KBM-7 (cell line): ENCODE data around the gene SMG7.
"Not testable (repeated sequence)": the region's sequence is repeated elsewhere in the genome, so short reads cannot be mapped to it uniquely, and the experiment has no call there.

Source experiments
- DNase-seq: peaks from one replicate; pipeline ENCODE4 v3.0.0-alpha.2; 2015
- in situ Hi-C: fragments of 300-500 bp; cut with MboI; formaldehyde crosslinking; loops from 2 replicates; pipeline ENCODE4 v1.14.3; 2020; ENCODE audit warnings: low sequenced_read_pairs, low pct_unique_long_range_greater_than_20kb, mixed read lengths

The SMG7 gene, protein sequence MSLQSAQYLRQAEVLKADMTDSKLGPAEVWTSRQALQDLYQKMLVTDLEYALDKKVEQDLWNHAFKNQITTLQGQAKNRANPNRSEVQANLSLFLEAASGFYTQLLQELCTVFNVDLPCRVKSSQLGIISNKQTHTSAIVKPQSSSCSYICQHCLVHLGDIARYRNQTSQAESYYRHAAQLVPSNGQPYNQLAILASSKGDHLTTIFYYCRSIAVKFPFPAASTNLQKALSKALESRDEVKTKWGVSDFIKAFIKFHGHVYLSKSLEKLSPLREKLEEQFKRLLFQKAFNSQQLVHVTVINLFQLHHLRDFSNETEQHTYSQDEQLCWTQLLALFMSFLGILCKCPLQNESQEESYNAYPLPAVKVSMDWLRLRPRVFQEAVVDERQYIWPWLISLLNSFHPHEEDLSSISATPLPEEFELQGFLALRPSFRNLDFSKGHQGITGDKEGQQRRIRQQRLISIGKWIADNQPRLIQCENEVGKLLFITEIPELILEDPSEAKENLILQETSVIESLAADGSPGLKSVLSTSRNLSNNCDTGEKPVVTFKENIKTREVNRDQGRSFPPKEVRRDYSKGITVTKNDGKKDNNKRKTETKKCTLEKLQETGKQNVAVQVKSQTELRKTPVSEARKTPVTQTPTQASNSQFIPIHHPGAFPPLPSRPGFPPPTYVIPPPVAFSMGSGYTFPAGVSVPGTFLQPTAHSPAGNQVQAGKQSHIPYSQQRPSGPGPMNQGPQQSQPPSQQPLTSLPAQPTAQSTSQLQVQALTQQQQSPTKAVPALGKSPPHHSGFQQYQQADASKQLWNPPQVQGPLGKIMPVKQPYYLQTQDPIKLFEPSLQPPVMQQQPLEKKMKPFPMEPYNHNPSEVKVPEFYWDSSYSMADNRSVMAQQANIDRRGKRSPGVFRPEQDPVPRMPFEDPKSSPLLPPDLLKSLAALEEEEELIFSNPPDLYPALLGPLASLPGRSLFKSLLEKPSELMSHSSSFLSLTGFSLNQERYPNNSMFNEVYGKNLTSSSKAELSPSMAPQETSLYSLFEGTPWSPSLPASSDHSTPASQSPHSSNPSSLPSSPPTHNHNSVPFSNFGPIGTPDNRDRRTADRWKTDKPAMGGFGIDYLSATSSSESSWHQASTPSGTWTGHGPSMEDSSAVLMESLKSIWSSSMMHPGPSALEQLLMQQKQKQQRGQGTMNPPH

DNA sequence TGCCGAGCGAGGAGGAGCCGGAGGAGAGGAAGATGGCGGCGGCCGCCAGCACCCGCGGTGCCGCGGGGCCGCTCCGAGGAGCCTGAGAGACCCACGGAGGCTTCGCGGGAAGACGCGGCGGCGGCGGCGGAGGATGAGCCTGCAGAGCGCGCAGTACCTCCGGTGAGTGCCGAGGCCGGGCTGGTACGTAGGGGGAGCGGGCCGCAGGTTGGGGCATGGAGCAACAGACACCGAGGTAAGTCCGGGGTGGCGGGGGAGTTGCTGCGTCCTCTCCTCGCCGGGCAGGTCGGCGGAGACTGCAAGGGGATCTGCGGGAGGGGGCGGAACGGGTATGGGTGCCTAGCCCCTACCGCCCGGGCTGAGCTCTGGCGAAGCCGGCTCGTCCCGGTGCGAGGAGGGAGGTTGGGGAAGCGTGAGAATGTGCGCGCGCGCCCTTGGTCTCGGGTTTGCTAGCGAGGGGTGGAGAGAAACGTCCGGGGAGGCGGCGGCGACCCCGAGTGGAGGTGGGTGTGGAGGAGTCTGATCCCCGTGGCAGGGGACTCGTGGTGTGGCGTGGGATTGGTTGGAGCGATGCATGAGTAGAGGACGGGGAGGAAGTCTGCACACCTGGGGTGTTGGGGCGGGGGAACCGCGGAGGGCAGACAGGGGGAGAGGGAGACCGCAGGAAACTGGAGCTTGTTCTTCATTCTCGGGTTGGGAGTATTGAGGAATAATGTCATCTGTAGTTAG, at the start of gene SMG7:
SMG7 (plus strand) TSS at position 12 of the 729 bp plus-strand sequence; CDS start at position 134, 122 bp downstream.
- in situ Hi-C loops: no loop called here
- DNase-seq: peak; percentile 69

DNA sequence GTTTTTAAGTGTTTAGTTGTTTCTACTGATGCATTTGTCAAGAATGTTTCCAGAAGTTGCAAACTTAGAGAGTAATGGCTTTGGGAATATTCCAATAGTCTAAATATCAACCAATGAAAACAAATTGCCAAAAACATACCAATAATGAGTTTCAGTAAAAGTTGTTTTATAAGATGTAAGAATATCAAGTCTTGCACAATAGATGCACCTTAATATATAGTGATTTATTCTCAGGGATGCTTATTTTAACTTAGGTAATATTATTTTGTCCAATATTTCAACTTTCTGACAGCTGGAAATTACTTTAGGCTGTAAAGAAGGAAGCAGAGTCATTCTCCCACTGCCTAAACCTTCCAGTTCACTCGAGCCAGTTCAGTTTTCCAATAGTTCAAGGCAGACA, 48.8 kb upstream of the SMG7 start:
- DNase-seq: no peak
- in situ Hi-C loops: no loop called here

DNA sequence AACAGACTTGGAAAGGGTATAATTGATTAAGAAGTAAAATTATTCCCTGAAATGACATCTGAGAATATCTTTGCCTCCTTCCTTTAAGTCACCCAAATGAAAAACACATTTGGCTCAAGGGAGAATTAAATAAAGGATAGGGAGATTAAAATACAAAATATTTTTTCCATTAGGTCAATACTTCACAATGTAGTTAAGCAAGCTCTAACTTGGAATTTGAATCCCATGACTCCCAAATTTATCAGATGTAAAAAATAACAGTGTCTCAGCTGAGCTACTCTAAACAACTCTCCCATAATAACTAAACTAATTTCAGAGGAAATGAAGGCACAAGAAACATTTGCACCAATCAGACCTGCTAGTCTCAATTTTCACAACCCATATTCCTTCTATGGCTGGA, 47.6 kb upstream of the SMG7 start:
- no peak for DNase-seq
- in situ Hi-C loops: no loop called here

GRCh38 chr1:183427591-183427990, 44.7 kb upstream of the SMG7 start:
- DNase-seq, in situ Hi-C loops: not testable (repeated sequence)

DNA sequence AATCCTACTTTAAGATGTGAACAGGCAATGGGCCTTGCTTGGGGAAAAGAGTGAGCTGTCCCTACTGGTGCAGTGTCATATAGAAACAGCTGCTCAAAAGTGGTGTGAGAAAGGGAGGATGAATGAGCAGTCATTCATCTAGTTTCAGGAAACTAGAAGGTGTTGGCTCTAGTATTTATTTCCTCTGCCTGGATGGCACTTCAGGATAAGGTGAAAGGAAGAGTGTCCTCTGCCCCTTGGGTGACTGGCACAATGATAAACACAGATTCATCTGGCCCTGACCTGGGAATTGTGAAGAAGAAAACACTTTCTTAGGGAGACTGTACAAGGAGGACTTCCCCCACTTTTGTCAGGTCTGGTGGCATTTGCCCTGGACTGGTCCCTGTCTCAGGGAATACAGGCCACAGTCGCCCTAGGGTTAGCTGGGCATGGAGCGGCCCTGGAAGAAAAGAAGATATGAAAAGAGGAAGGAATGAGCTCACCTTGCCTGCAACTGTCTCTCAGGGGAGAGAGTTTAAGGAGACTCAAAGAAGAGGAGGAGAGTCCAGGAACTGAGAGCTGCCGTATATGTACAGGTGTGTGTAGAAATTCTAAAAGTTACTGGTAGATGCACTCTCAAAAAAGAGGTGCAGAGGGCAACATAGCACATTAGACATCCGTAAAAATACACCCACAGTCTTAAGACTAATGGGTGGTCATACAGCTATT, 40.3 kb upstream of the SMG7 start:
- in situ Hi-C loops: no loop called here
- DNase-seq: no peak

- in situ Hi-C loops: no loop called here
These were observed 39.8 kb upstream of the SMG7 start for GRCh38 chr1:183432548-183432875.

DNA sequence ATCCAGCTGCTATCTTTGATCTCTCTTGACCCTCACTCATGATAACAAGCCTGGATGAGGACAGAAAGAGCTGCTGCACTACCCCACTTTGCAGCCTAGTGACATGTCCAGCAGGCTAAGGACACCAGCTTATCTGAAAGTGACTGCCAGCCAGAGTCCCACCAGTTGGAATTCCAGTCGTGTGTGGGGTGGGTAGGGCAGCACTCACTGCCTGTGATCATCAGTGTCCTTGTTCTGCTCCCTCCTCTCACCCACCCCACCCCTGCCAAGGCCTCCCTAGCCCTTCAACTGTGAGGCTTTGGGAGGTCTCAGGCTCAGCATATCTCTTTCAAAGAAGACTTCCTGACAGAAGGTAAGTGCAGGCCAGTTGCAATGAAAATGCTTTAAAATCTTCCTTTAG, 38.6 kb upstream of the SMG7 start:
- no peak for DNase-seq
- in situ Hi-C loops: no loop called here

More at GRCh38 chr1:183432548-183432875, 39.8 kb upstream of the SMG7 start:
- no peak for DNase-seq

- DNase-seq: no peak
- in situ Hi-C loops: no loop called here
These were observed 36.8 kb upstream of the SMG7 start for GRCh38 chr1:183435497-183435896.

DNA sequence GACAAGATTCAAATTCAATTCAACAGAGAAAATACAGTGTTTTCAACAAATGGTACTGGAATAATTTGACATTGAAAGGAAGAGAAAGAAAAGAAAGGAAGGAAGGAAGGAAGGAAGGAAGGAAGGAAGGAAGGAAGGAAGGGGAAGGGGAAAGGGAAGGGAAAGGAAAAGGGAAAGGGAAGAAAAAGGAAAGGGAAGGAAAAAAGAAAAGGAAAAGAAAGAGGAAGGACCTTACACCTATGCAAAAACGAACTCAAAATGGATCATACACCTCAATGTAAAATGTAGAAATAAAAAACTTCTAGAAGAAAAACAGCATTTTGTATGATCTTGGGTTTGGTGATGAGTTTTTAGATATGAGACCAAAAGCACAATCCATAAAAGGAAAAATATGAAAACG, 34.2 kb upstream of the SMG7 start:
- no peak for DNase-seq

GRCh38 chr1:183443011-183443410, 29.3 kb upstream of the SMG7 start:
- DNase-seq: no peak

More for the DNA sequence above, 34.2 kb upstream of the SMG7 start:
- in situ Hi-C loops: no loop called here

GRCh38 chr1:183443466-183443865, 28.8 kb upstream of the SMG7 start:
- in situ Hi-C loops: no loop called here
- no peak for DNase-seq

More at GRCh38 chr1:183443011-183443410, 29.3 kb upstream of the SMG7 start:
- in situ Hi-C loops: no loop called here

DNA sequence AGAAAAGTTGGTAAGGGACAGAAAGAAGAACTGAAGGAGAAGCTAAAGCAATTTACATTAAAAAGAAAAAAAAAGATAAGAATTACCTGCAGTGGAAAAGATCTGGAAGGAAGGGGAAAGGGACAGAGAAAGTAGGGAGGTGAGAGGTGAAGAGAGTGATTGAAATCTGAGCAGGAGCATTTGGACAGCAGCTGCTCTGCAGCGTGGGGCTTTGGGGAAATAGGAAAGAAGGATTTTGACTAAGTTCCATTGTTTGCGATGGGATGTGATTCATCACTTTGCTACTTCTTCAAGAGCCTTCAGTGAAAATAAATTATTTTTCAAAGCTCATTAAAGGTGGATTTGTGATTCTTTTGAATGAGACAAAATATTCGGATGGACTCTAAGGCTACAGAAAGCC, 28.1 kb upstream of the SMG7 start:
- no peak for DNase-seq
- in situ Hi-C loops: no loop called here

GRCh38 chr1:183449223-183449770, 23.0 kb upstream of the SMG7 start:
- in situ Hi-C loops: no loop called here

GRCh38 chr1:183450093-183450492, 22.2 kb upstream of the SMG7 start:
- in situ Hi-C loops: no loop called here
- no peak for DNase-seq

More at GRCh38 chr1:183449223-183449770, 23.0 kb upstream of the SMG7 start:
- no peak for DNase-seq

- DNase-seq: no peak
- in situ Hi-C loops: no loop called here
These were observed 17.9 kb upstream of the SMG7 start for GRCh38 chr1:183454377-183454776.

GRCh38 chr1:183456826-183457225, 15.5 kb upstream of the SMG7 start:
- in situ Hi-C loops: no loop called here
- DNase-seq: no peak

DNA sequence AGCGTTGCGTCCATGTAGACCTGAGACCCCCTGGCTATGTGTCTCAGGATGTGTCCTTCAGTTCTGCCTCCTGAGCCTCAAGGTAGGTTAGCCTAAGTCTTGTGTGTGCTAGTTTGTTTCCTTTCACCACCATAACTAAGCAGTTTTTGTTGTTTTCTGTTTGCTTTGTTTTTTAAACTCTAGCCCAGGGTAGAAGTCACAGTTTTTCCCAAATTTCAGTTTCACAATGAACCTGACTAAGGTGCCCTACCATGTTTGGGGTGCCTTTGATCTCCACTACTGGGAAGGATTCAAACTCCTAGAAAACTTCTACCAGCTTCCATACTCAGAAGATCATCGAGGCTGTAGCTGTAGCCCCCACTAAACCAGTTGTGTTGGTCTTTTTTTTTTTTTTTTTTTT, 14.8 kb upstream of the SMG7 start:
- in situ Hi-C loops: no loop called here
- DNase-seq: no peak

DNA sequence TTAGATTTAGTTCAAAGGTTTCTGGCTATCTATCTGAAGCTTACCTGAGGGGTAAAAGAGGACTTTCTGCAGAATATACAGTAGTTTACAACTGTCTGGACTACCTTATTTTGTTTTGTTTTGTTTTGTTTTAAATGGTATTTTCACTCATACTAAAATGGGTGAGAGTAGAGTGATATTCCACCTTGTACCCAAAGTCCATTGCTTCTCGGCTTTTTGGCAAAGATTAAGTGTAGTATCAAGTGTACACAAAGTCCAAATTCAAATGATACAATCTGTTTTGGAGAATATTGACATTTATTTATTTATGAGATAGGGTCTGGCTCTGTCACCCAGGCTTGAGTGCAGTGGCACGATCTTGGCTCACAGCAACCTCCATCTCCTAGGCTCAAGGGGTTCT, 11.7 kb upstream of the SMG7 start:
- no peak for DNase-seq
- in situ Hi-C loops: no loop called here
